Astrocyte (in vitro differentiated cells and primary cell): ENCODE results near the gene UQCRQ. TPM values are rescaled to one million over a fixed set of nuclear protein-coding genes. Genes with fewer than 3 reads are reported as not detected.

Experiments used
- DNase-seq: peaks from one replicate; pipeline ENCODE4 v3.0.0-alpha.2; 2010; ENCODE audit warnings: low read depth
- FAIRE-seq: peaks from 2 replicates; lab custom pipeline; 2011; peaks lifted over from hg19 to GRCh38; lab: Jason Lieb, UNC
- H2AFZ ChIP-seq: 2 replicates; pipeline ENCODE4 v1.6.0; 2012; ENCODE audit warnings: low read depth, low read length, inconsistent platforms
- H3K27ac ChIP-seq: 2 replicates; pipeline ENCODE4 v1.5.1; 2011; ENCODE audit warnings: low read depth, low read length, inconsistent platforms
- H3K27me3 ChIP-seq: 2 replicates; pipeline ENCODE4 v1.6.0; 2011; ENCODE audit warnings: low read length, inconsistent platforms; ENCODE audit not compliant: insufficient read depth
- H3K36me3 ChIP-seq: 2 replicates; pipeline ENCODE4 v1.5.1; 2011; ENCODE audit warnings: low read length, inconsistent platforms; ENCODE audit not compliant: insufficient read depth
- H3K4me1 ChIP-seq: 2 replicates; pipeline ENCODE4 v1.5.1; 2011; ENCODE audit warnings: low read length, inconsistent platforms; ENCODE audit not compliant: insufficient read depth
- H3K4me2 ChIP-seq: 2 replicates; pipeline ENCODE4 v1.6.0; 2012; ENCODE audit warnings: low read length, inconsistent platforms
- H3K4me3 ChIP-seq: 2 replicates; pipeline ENCODE4 v1.5.1; 2011; ENCODE audit warnings: low read depth, mild to moderate bottlenecking, low read length, inconsistent platforms; ENCODE audit not compliant: insufficient read depth
- H3K79me2 ChIP-seq: 2 replicates; pipeline ENCODE4 v1.6.0; 2012; ENCODE audit warnings: mild to moderate bottlenecking, low read length, inconsistent platforms; ENCODE audit not compliant: insufficient read depth
- H3K9ac ChIP-seq: 2 replicates; pipeline ENCODE4 v1.6.0; 2012; ENCODE audit warnings: mild to moderate bottlenecking, low read length, inconsistent platforms
- H3K9me3 ChIP-seq: 2 replicates; pipeline ENCODE4 v1.5.1; 2012; ENCODE audit warnings: low read depth, mild to moderate bottlenecking, low read length, inconsistent platforms; ENCODE audit not compliant: insufficient read depth
- H4K20me1 ChIP-seq: 2 replicates; pipeline ENCODE4 v1.6.0; 2012; ENCODE audit warnings: low read length, inconsistent platforms; ENCODE audit not compliant: insufficient read depth
- H3K27ac Mint-ChIP-seq: one replicate; pipeline ENCODE4 v1.8.0; 2021; ENCODE audit warnings: mild to moderate bottlenecking, mixed read lengths; ENCODE audit not compliant: unreplicated experiment
- H3K27me3 Mint-ChIP-seq: one replicate; pipeline ENCODE4 v1.8.0; 2021; ENCODE audit warnings: low read depth, mixed read lengths; ENCODE audit not compliant: unreplicated experiment
- H3K36me3 Mint-ChIP-seq: one replicate; pipeline ENCODE4 v1.8.0; 2021; ENCODE audit warnings: low read depth, mixed read lengths; ENCODE audit not compliant: unreplicated experiment
- H3K4me1 Mint-ChIP-seq: one replicate; pipeline ENCODE4 v1.8.0; 2021; ENCODE audit warnings: low read depth, mixed read lengths; ENCODE audit not compliant: unreplicated experiment
- H3K4me3 Mint-ChIP-seq: one replicate; pipeline ENCODE4 v1.8.0; 2021; ENCODE audit warnings: mild to moderate bottlenecking, moderate library complexity, mixed read lengths; ENCODE audit not compliant: unreplicated experiment
- H3K9me3 Mint-ChIP-seq: one replicate; pipeline ENCODE4 v1.8.0; 2021; ENCODE audit warnings: mild to moderate bottlenecking, mixed read lengths; ENCODE audit not compliant: unreplicated experiment
- CTCF ChIP-seq: IDR thresholded peaks from 2 replicates; pipeline ENCODE4 v1.5.1; 2011; ENCODE audit warnings: low read depth, mild to moderate bottlenecking, inconsistent platforms, low read length, moderate library complexity; ENCODE audit not compliant: insufficient read depth
- EZH2 ChIP-seq: IDR thresholded peaks from 2 replicates; pipeline ENCODE4 v1.6.1; 2012; ENCODE audit warnings: mild to moderate bottlenecking, low read length, inconsistent platforms; ENCODE audit not compliant: insufficient read depth
- total RNA-seq: library from RNA; stranded (reverse); gene quantifications from 2 replicates; pipeline ENCODE4 v1.2.1, GENCODE V29; 2021

UQCRQ gene
- total RNA-seq, 1 donor from 2014 or later = 382 TPM

- FAIRE-seq (no peak), DNase-seq (no peak)
- H3K27ac ChIP-seq = no peak overlapping the region
- H4K20me1 ChIP-seq = no peaks in the 10 kb centered on the region
- no peak overlapping the region for H2AFZ ChIP-seq
- no peaks in the 10 kb centered on the region for H3K36me3 ChIP-seq
- peaks cover 2% of the 10 kb centered on the region for H3K9me3 Mint-ChIP-seq
- no peaks in the 10 kb centered on the region for H3K27me3 ChIP-seq
- H3K9me3 ChIP-seq = no peaks in the 10 kb centered on the region
- H3K4me3 Mint-ChIP-seq = no peak overlapping the region
- H3K4me1 ChIP-seq = peaks cover 14% of the 10 kb centered on the region
- H3K79me2 ChIP-seq = no peaks in the 10 kb centered on the region
- no peak overlapping the region for H3K4me3 ChIP-seq
- no peak overlapping the region for H3K27ac Mint-ChIP-seq
- TF ChIP-seq CTCF (no peak), EZH2 (no peak)
- H3K36me3 Mint-ChIP-seq = no peaks in the 10 kb centered on the region
- no peak overlapping the region for H3K4me2 ChIP-seq
- H3K4me1 Mint-ChIP-seq = peaks cover 14% of the 10 kb centered on the region
- H3K9ac ChIP-seq = no peak overlapping the region
- H3K27me3 Mint-ChIP-seq = peaks cover 5% of the 10 kb centered on the region
Measured at GRCh38 chr5:132837868-132838267, 28.6 kb upstream of the UQCRQ start.

GRCh38 chr5:132838516-132839282, 27.7 kb upstream of the UQCRQ start:
- Mint-ChIP-seq H3K27me3 (peaks cover under 1% of the 10 kb centered on the region), H3K36me3 (no peaks in the 10 kb centered on the region), H3K4me3 (no peak overlapping the region), H3K27ac (peak overlapping the region; percentile 55), H3K4me1 (peaks cover 14% of the 10 kb centered on the region), H3K9me3 (peaks cover 2% of the 10 kb centered on the region)
- Histone ChIP-seq H4K20me1 (no peaks in the 10 kb centered on the region), H3K4me1 (peaks cover 14% of the 10 kb centered on the region), H3K27me3 (no peaks in the 10 kb centered on the region), H2AFZ (no peak overlapping the region), H3K9ac (no peak overlapping the region), H3K36me3 (no peaks in the 10 kb centered on the region), H3K27ac (no peak overlapping the region), H3K4me2 (no peak overlapping the region), H3K9me3 (no peaks in the 10 kb centered on the region), H3K4me3 (no peak overlapping the region), H3K79me2 (no peaks in the 10 kb centered on the region)
- TF ChIP-seq EZH2 (no peak), CTCF (no peak)
- FAIRE-seq = no peak
- no peak for DNase-seq
